ENCODE data around the gene STX2. TPM values are rescaled to one million over a fixed set of nuclear protein-coding genes. Genes with fewer than 3 reads are reported as not detected.

The STX2 gene
- total RNA-seq, 2 experiments from 2014 or later = 22.4 to 23.0 TPM

DNA sequence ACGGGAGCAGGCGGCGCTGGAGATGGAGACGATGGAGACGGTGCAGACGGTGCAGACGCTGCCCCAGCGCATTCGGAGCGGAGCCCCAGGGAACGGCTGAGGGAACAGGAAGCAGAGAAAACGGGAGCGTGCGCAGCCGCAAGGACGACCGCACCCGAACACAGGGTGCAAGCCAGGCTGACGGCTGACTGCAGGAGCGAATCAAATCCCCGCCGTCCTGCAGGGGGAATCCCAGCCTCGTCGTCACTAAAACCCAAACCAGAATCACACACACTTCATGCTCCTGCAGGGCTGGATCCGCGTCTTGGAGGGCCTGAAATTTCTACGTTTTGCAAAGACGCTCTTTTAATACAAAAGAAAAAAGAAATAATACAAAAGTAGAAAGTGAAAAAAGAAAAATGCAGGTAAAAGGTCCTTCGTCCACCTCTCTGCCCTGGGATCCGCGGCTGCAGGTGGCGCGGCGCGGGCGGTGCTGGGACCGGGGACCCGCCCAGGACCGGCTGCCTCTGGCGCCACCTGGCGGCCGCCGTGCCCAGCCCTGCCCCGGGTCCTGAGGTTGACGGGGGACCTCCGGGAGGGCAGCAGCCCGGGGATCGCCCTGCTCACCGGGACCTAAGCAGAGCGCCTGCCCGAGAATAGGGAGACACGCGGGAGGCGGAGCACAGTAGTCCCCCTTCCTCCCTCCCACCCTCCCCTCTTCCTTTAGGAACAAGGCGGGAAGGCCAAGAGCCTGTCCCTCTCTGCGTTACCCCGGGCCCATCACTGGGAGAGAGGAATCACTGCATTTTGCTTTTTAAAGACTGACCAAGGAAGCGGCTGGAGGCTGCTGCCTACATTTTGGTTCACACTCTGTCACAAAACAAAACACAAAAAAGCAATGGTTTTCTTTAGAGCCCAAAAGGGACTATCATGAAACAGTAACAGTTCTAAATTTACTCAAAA is 20.1 kb downstream of the STX2 start:
- CTCF ChIA-PET = interaction anchor here (0.7 to 2.2 kb wide), 9 partner anchors 7 to 287 kb away, joined by 3 to 12 read pairs (median 4); no protein-coding TSS in a partner anchor
- Mint-ChIP-seq H3K4me3 (peak overlapping the region; percentile 72), H3K27me3 (no peaks in the 10 kb centered on the region), H3K4me1 (peaks cover 25% of the 10 kb centered on the region), H3K9me3 (no peaks in the 10 kb centered on the region), H3K27ac (peak overlapping the region; percentile 40), H3K36me3 (ENCODE audit: low read depth) (peaks cover 32% of the 10 kb centered on the region)
- DNase-seq = peak; percentile 77
- POLR2A ChIA-PET = no interaction called here

DNA sequence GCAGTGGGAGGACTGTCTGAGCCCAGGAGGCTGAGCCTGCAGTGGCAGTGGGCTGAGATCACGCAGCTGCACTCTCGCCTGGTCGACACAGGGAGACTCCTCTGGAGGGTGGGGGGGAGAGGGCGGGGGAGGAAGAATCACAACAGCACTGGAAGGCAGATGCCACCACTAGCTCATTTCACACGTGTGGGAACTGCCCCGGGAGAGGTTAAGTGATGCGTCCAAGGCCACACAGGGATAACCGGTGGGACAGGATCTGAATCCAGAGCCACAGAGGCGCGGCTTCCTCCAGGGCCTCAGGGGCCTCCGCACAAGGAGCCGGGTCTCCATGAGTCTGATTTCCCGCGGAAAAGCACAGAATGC is 20.8 kb downstream of the STX2 start:
- H3K4me1 Mint-ChIP-seq = peaks cover 25% of the 10 kb centered on the region
- H3K36me3 Mint-ChIP-seq (ENCODE audit: low read depth) = peaks cover 25% of the 10 kb centered on the region
- H3K4me3 Mint-ChIP-seq = peak overlapping the region; percentile 72
- peak overlapping the region; percentile 40 for H3K27ac Mint-ChIP-seq
- no peak for DNase-seq
- H3K9me3 Mint-ChIP-seq = no peaks in the 10 kb centered on the region
- ChIA-PET POLR2A (no interaction called here), CTCF (interaction anchor here (0.7 to 1.2 kb wide), 4 partner anchors 8 to 56 kb away, joined by 3 to 6 read pairs (median 3); no protein-coding TSS in a partner anchor)
- no peaks in the 10 kb centered on the region for H3K27me3 Mint-ChIP-seq

- Mint-ChIP-seq H3K27ac (no peak overlapping the region), H3K4me3 (peak overlapping the region; percentile 13), H3K36me3 (ENCODE audit: low read depth) (peaks cover 21% of the 10 kb centered on the region), H3K9me3 (no peaks in the 10 kb centered on the region), H3K27me3 (no peaks in the 10 kb centered on the region), H3K4me1 (peaks cover 25% of the 10 kb centered on the region)
- ChIA-PET CTCF (interaction anchor here (0.6 to 1.2 kb wide), 5 partner anchors 9 to 56 kb away, joined by 3 to 6 read pairs (median 3); no protein-coding TSS in a partner anchor), POLR2A (no interaction called here)
- DNase-seq = no peak
These were observed 21.2 kb downstream of the STX2 start for GRCh38 chr12:130817804-130818203.

DNA sequence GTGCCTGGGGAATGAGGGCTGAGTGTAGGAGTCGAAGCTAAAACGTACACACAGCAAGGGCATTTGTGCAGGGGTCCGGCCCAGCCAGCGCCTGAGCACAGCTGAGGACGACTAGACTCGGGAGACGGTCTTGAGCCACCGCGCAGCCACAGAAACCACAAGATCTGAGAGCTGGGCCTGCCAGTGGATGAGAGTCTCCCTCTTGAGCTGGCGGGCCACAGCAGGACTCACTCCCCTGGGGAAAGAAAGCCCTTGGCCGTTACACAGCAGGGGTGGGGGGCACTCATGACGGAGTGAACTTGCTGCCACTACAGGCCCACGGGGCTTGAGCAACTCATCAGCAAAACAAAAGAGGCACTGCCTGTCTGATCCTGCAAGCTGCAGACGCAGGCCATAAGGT is 23.0 kb downstream of the STX2 start:
- Mint-ChIP-seq H3K36me3 (ENCODE audit: low read depth) (peaks cover 24% of the 10 kb centered on the region), H3K9me3 (no peaks in the 10 kb centered on the region), H3K4me3 (no peak overlapping the region), H3K4me1 (peaks cover 19% of the 10 kb centered on the region), H3K27ac (no peak overlapping the region), H3K27me3 (no peaks in the 10 kb centered on the region)
- ChIA-PET POLR2A (interaction anchor here (1.5 kb wide), 1 partner anchor 19 kb away, joined by 5 read pairs; no protein-coding TSS in a partner anchor), CTCF (interaction anchor here (1.1 to 2.4 kb wide), 2 partner anchors 10 to 12 kb away, joined by 5 to 9 read pairs; no protein-coding TSS in a partner anchor)
- DNase-seq = no peak

- Mint-ChIP-seq H3K9me3 (no peaks in the 10 kb centered on the region), H3K36me3 (ENCODE audit: low read depth) (peaks cover 22% of the 10 kb centered on the region), H3K27ac (no peak overlapping the region), H3K4me1 (peaks cover 15% of the 10 kb centered on the region), H3K4me3 (no peak overlapping the region), H3K27me3 (no peaks in the 10 kb centered on the region)
- ChIA-PET POLR2A (no interaction called here), CTCF (interaction anchor here (2.4 kb wide), 1 partner anchor 11 kb away, joined by 9 read pairs; no protein-coding TSS in a partner anchor)
- no peak for DNase-seq
These were observed 23.9 kb downstream of the STX2 start for GRCh38 chr12:130815028-130815741.

DNA sequence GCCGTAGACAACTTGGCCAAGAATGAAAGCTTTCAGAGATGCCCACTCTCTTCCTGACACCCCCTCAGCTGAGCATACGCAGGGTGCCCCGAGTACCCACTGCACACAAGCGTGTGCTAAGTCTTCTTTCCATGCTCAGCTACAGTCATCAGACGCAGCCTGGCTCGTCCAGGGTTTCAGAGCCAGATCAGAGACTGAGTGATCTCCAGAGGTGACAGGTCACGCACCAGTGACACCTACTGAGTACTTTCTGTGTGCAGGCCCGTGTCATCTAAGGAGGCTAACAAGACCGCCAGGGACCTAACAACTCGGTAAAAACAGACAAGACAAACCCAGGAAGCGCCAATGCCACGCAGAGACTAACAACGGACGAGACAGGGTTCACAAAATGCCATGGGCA is 25.1 kb downstream of the STX2 start:
- Mint-ChIP-seq H3K4me1 (peaks cover 13% of the 10 kb centered on the region), H3K9me3 (no peaks in the 10 kb centered on the region), H3K27me3 (no peaks in the 10 kb centered on the region), H3K36me3 (ENCODE audit: low read depth) (peaks cover 27% of the 10 kb centered on the region), H3K27ac (no peak overlapping the region), H3K4me3 (no peak overlapping the region)
- POLR2A ChIA-PET = no interaction called here
- no peak for DNase-seq
- CTCF ChIA-PET = interaction anchor here (1.2 kb wide), 1 partner anchor 32 kb away, joined by 3 read pairs; no protein-coding TSS in a partner anchor

DNA sequence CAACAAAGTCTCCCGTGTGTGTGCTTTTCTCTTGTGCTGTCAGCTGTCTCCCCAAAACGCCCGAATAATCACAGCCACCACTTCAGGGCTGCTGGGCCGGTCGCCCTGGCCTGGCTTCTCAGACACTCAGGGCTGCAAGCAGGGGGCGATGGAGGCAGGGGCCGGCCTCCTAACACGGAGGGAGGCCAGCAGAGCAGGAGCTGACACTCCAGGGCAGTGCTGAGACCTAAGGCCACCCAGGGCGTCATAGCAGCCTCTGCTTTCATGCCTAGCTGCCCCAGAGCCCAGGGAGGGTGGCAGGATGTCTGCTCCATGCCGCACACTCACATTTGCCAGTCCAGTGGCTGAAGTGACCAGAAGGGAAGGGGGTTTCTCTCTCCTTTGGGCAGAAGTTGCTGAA is 25.6 kb downstream of the STX2 start:
- no peaks in the 10 kb centered on the region for H3K27me3 Mint-ChIP-seq
- H3K36me3 Mint-ChIP-seq (ENCODE audit: low read depth) = peaks cover 26% of the 10 kb centered on the region
- POLR2A ChIA-PET = no interaction called here
- H3K27ac Mint-ChIP-seq = no peak overlapping the region
- no peaks in the 10 kb centered on the region for H3K9me3 Mint-ChIP-seq
- DNase-seq = no peak
- no peak overlapping the region for H3K4me3 Mint-ChIP-seq
- CTCF ChIA-PET = interaction anchor here (1.2 kb wide), 1 partner anchor 32 kb away, joined by 3 read pairs; no protein-coding TSS in a partner anchor
- peaks cover 10% of the 10 kb centered on the region for H3K4me1 Mint-ChIP-seq

GRCh38 chr12:130809791-130810190 is 29.3 kb downstream of the STX2 start:
- CTCF ChIA-PET = interaction anchor here (1.3 kb wide), 1 partner anchor 10 kb away, joined by 3 read pairs; no protein-coding TSS in a partner anchor
- Mint-ChIP-seq H3K27ac (no peak overlapping the region), H3K4me3 (no peak overlapping the region), H3K36me3 (ENCODE audit: low read depth) (peaks cover 53% of the 10 kb centered on the region), H3K27me3 (no peaks in the 10 kb centered on the region), H3K4me1 (peaks cover 17% of the 10 kb centered on the region), H3K9me3 (no peaks in the 10 kb centered on the region)
- POLR2A ChIA-PET = no interaction called here
- no peak for DNase-seq

DNA sequence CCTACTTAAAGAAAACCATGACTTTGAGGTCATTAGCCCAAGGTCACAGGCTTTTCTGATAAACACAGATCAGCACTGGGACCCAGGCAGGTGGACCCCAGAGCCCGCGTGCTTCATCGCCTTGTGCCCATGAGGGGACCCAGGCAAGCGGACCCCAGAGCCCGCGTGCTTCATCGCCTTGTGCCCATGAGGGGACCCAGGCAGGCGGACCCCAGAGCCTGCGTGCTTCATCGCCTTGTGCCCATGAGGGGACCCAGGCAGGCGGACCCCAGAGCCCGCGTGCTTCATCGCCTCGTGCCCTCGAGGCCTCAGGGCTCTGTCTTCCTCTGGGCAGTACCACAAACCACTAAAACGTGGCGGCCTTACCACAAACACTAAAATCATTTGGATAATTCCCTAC is 31.7 kb downstream of the STX2 start:
- no peaks in the 10 kb centered on the region for H3K9me3 Mint-ChIP-seq
- CTCF ChIA-PET = no interaction called here
- H3K27ac Mint-ChIP-seq = no peak overlapping the region
- peaks cover 18% of the 10 kb centered on the region for H3K4me1 Mint-ChIP-seq
- no peak for DNase-seq
- H3K27me3 Mint-ChIP-seq = no peaks in the 10 kb centered on the region
- no peak overlapping the region for H3K4me3 Mint-ChIP-seq
- POLR2A ChIA-PET = no interaction called here
- H3K36me3 Mint-ChIP-seq (ENCODE audit: low read depth) = peaks cover 65% of the 10 kb centered on the region

DNA sequence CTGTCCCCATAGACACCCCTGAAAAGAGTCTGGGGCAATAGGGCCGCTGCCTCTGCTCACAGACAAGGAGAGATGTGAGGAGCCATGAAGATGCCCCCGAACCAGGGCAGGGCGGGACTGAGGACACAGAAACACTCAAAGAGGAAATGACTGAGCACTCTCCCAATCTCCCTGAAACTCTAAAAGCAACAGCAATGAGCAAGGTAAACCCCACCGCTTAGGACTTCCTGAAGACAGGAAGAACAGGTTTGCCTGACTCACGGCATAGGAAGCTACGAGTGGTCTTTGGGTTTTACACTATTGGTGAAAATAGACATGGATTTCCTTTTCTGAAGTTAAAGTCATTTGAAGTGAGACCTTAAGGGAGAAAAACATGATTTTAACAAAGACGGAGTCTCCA is 32.5 kb downstream of the STX2 start:
- DNase-seq = no peak
- Mint-ChIP-seq H3K36me3 (ENCODE audit: low read depth) (peaks cover 61% of the 10 kb centered on the region), H3K27ac (no peak overlapping the region), H3K9me3 (no peaks in the 10 kb centered on the region), H3K4me3 (no peak overlapping the region), H3K4me1 (peaks cover 18% of the 10 kb centered on the region), H3K27me3 (no peaks in the 10 kb centered on the region)
- ChIA-PET CTCF (interaction anchor here (1.0 kb wide), 1 partner anchor 13 kb away, joined by 3 read pairs; no protein-coding TSS in a partner anchor), POLR2A (no interaction called here)

GRCh38 chr12:130805635-130806034 is 33.4 kb downstream of the STX2 start:
- peaks cover 61% of the 10 kb centered on the region for H3K36me3 Mint-ChIP-seq (ENCODE audit: low read depth)
- CTCF ChIA-PET = interaction anchor here (1.0 kb wide), 1 partner anchor 14 kb away, joined by 3 read pairs; no protein-coding TSS in a partner anchor

GRCh38 chr12:130804216-130804615 is 34.8 kb downstream of the STX2 start:
- ChIA-PET CTCF (interaction anchor here (1.3 kb wide), 1 partner anchor 16 kb away, joined by 4 read pairs; no protein-coding TSS in a partner anchor), POLR2A (no interaction called here)
- H3K27me3 Mint-ChIP-seq = no peaks in the 10 kb centered on the region
- H3K27ac Mint-ChIP-seq = no peak overlapping the region
- no peak for DNase-seq
- no peaks in the 10 kb centered on the region for H3K9me3 Mint-ChIP-seq
- peaks cover 69% of the 10 kb centered on the region for H3K36me3 Mint-ChIP-seq (ENCODE audit: low read depth)
- H3K4me1 Mint-ChIP-seq = peaks cover 18% of the 10 kb centered on the region
- H3K4me3 Mint-ChIP-seq = no peak overlapping the region

More at GRCh38 chr12:130805635-130806034, 33.4 kb downstream of the STX2 start:
- no peaks in the 10 kb centered on the region for H3K9me3 Mint-ChIP-seq
- H3K4me3 Mint-ChIP-seq = no peak overlapping the region
- H3K27ac Mint-ChIP-seq = peak overlapping the region; percentile 0
- DNase-seq = no peak
- H3K4me1 Mint-ChIP-seq = peaks cover 18% of the 10 kb centered on the region
- H3K27me3 Mint-ChIP-seq = no peaks in the 10 kb centered on the region
- POLR2A ChIA-PET = no interaction called here

GRCh38 chr12:130803702-130804101 is 35.3 kb downstream of the STX2 start:
- peaks cover 18% of the 10 kb centered on the region for H3K4me1 Mint-ChIP-seq
- no peak overlapping the region for H3K4me3 Mint-ChIP-seq
- POLR2A ChIA-PET = no interaction called here
- no peaks in the 10 kb centered on the region for H3K9me3 Mint-ChIP-seq
- peaks cover 69% of the 10 kb centered on the region for H3K36me3 Mint-ChIP-seq (ENCODE audit: low read depth)
- DNase-seq = no peak
- CTCF ChIA-PET = interaction anchor here (1.1 to 1.3 kb wide), 2 partner anchors 16 to 67 kb away, joined by 3 to 4 read pairs; no protein-coding TSS in a partner anchor
- no peaks in the 10 kb centered on the region for H3K27me3 Mint-ChIP-seq
- H3K27ac Mint-ChIP-seq = no peak overlapping the region

All from activated CD4-positive, alpha-beta memory T cell treated with anti-CD3 and anti-CD28 coated beads, Interleukin-2, amount 10 ng/mL, durations not matched to agents 7 days and 5 days (primary cell).